Kidney (tissue), 14 donors: ENCODE measurements around the gene CCNI2. TPM values are rescaled to one million over a fixed set of nuclear protein-coding genes. Genes with fewer than 3 reads are reported as not detected.

Source experiments
- DNase-seq, 5 donors: peaks; one replicate each; pipeline ENCODE4 v3.0.0-alpha.2; 2013 to 2020
- FAIRE-seq: peaks from 2 replicates; lab custom pipeline; 2012; peaks lifted over from hg19 to GRCh38; lab: Jason Lieb, UNC
- H3K27ac ChIP-seq, 2 donors: one replicate each; pipeline ENCODE4 v1.7.0; 2013; ENCODE audit warnings: low read depth in 2 of 2, low read length in 2 of 2, inconsistent platforms in 1 of 2
- H3K27me3 ChIP-seq: one replicate; pipeline ENCODE4 v1.7.1; 2013; ENCODE audit warnings: low read length, inconsistent platforms; ENCODE audit not compliant: control insufficient read depth, insufficient read depth
- H3K36me3 ChIP-seq, 3 donors: one replicate each; pipeline versions ENCODE4 v1.7.0 to v1.7.1; 2013; ENCODE audit warnings: low read length in 3 of 3, control low read depth in 1 of 3, inconsistent platforms in 1 of 3; ENCODE audit not compliant: insufficient read depth in 3 of 3, control insufficient read depth in 2 of 3
- H3K4me1 ChIP-seq, 3 donors: one replicate each; pipeline versions ENCODE4 v1.7.0 to v1.7.1; 2013; ENCODE audit warnings: low read length in 3 of 3, inconsistent platforms in 1 of 3, low read depth in 1 of 3; ENCODE audit not compliant: control insufficient read depth in 2 of 3, insufficient read depth in 2 of 3
- H3K4me3 ChIP-seq, 3 donors: one replicate each; pipeline versions ENCODE4 v1.7.0 to v1.8.1; 2013; ENCODE audit warnings: low read length in 3 of 3, control low read depth in 1 of 3, inconsistent platforms in 1 of 3
- H3K9ac ChIP-seq, 3 donors: one replicate each; pipeline versions ENCODE4 v1.7.0 to v1.7.1; 2013; ENCODE audit warnings: low read length in 3 of 3, control low read depth in 1 of 3, inconsistent platforms in 1 of 3
- H3K9me3 ChIP-seq, 3 donors: one replicate each; pipeline versions ENCODE4 v1.7.0 to v1.7.1; 2013; ENCODE audit warnings: low read length in 3 of 3, control low read depth in 1 of 3, inconsistent platforms in 1 of 3; ENCODE audit not compliant: control insufficient read depth in 2 of 3, insufficient read depth in 1 of 3
- intact Hi-C: fragments of 100-400 bp; cut with DNase I; formaldehyde crosslinking; loops from one replicate; pipeline ENCODE4 v1.11.1; 2022
- polyA plus RNA-seq: library from polyadenylated mRNA; stranded (reverse); fragments of 350-450 nt; fragmentation: Illumina TruSeq; extraction: RNeasy Lipid Tissue Mini Kit (QIAGEN cat#74804); gene quantifications from one replicate; pipeline ENCODE4 v1.2.3, GENCODE V29; 2014; ENCODE audit warnings: low read depth, low replicate concordance; ENCODE audit not compliant: insufficient read depth
- total RNA-seq: library from RNA; stranded (reverse); fragmentation: NEBNext Ultra II Directional; extraction: Animal tissue kit (Norgen Biotek cat#: 25700); gene quantifications from one replicate; pipeline ENCODE4 v1.2.1, GENCODE V29; 2021
- TF ChIP-seq, protein P1 (sequence below): IDR thresholded peaks from 3 replicates; pipeline ENCODE4 v1.5.1; 2012; ENCODE audit warnings: mild to moderate bottlenecking, moderate library complexity, borderline replicate concordance; ENCODE audit not compliant: insufficient read depth; ENCODE audit errors: extremely low read depth
- donor health status: control.
- donor health status: control.
- donor health status: control.
- donor health status: control.
- donor health status: control.
- donor health status: DM: yes; HTN: yes; CAD: no.
- donor health status: Normal renal cell carcinoma (clear cell type).

CCNI2 gene
- total and polyA plus RNA-seq, 2 donors from 2014 or later: 3.4 to 3.8 TPM

- H3K4me3 ChIP-seq: no peak overlapping the region
- H3K27me3 ChIP-seq: no peaks in the 10 kb centered on the region
- intact Hi-C loops: no loop called here
- H3K9me3 ChIP-seq: no peaks in the 10 kb centered on the region
- no peak overlapping the region for H3K27ac ChIP-seq
- peak in 3 of 5 donors; percentile 29 to 68 (median 39) for DNase-seq
- no peak overlapping the region for H3K9ac ChIP-seq
- peaks cover 0 to 22% (median 6%) of the 10 kb centered on the region in 3 donors for H3K36me3 ChIP-seq
- peaks cover 0 to 12% (median 4%) of the 10 kb centered on the region in 3 donors for H3K4me1 ChIP-seq
- TF ChIP-seq, protein P1, sequence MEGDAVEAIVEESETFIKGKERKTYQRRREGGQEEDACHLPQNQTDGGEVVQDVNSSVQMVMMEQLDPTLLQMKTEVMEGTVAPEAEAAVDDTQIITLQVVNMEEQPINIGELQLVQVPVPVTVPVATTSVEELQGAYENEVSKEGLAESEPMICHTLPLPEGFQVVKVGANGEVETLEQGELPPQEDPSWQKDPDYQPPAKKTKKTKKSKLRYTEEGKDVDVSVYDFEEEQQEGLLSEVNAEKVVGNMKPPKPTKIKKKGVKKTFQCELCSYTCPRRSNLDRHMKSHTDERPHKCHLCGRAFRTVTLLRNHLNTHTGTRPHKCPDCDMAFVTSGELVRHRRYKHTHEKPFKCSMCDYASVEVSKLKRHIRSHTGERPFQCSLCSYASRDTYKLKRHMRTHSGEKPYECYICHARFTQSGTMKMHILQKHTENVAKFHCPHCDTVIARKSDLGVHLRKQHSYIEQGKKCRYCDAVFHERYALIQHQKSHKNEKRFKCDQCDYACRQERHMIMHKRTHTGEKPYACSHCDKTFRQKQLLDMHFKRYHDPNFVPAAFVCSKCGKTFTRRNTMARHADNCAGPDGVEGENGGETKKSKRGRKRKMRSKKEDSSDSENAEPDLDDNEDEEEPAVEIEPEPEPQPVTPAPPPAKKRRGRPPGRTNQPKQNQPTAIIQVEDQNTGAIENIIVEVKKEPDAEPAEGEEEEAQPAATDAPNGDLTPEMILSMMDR: no peak
- no peak for FAIRE-seq
Observed at GRCh38 chr5:132754947-132755346, 7.7 kb downstream of the CCNI2 start.

DNA sequence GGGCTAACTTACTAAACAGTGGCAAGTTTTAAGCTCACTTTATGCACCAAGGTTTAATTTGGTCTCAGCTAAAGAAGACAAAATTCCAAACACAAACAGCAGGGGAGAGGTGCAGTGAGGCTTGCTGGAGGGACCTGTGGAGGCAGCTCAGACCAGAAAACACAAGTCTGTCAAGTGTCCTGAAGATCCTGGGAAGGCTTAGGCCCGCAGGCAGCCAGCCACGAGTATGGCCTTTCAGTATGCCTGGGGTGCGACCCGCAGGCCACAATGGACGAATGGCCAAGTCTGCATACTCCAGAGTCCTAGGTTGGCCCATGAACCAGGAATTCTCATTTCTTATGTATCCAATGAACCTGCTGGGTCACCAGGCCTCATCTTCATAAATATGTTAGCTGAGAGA is 9.3 kb downstream of the CCNI2 start:
- Histone ChIP-seq H3K4me1 (peaks cover 0 to 10% (median 0%) of the 10 kb centered on the region in 3 donors), H3K9me3 (no peaks in the 10 kb centered on the region), H3K27me3 (no peaks in the 10 kb centered on the region), H3K9ac (no peak overlapping the region), H3K27ac (no peak overlapping the region), H3K36me3 (peaks cover 0 to 29% (median 11%) of the 10 kb centered on the region in 3 donors), H3K4me3 (no peak overlapping the region)
- FAIRE-seq (no peak), DNase-seq (no peak)
- TF ChIP-seq, protein P1: no peak
- intact Hi-C loops: no loop called here

- no peak for DNase-seq
- no peak for FAIRE-seq
- TF ChIP-seq, protein P1: no peak
- Histone ChIP-seq H3K27ac (no peak overlapping the region), H3K9me3 (no peaks in the 10 kb centered on the region), H3K4me3 (no peak overlapping the region), H3K4me1 (peaks cover 0 to under 1% (median 0%) of the 10 kb centered on the region in 3 donors), H3K9ac (no peak overlapping the region), H3K36me3 (peaks cover 0 to 38% (median 15%) of the 10 kb centered on the region in 3 donors), H3K27me3 (no peaks in the 10 kb centered on the region)
- intact Hi-C loops: no loop called here
Observed at GRCh38 chr5:132758451-132758850, 11.2 kb downstream of the CCNI2 start.
